ENCODE data around the gene LMOD3.

Gene LMOD3

DNA sequence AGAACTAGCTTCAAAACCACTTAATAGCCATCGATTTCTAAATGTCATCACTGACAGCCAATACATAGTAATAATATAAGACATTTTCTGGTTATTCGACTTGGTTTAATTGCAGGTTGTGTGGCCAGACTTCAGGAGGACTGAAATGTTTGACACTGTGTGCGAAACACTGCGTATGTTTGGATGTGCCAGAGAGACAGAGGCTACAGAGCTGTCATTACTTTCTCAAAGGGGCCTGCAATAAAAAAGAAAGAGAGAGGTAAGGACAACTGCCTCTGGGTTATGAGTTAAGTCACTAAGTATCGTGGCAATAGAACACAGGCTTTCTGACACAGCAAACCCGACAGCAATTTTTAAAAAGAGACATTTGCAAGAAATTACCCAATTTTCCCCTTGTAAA lies 882 bp downstream of the LMOD3 start:
- DNase-seq, result no peak

DNA sequence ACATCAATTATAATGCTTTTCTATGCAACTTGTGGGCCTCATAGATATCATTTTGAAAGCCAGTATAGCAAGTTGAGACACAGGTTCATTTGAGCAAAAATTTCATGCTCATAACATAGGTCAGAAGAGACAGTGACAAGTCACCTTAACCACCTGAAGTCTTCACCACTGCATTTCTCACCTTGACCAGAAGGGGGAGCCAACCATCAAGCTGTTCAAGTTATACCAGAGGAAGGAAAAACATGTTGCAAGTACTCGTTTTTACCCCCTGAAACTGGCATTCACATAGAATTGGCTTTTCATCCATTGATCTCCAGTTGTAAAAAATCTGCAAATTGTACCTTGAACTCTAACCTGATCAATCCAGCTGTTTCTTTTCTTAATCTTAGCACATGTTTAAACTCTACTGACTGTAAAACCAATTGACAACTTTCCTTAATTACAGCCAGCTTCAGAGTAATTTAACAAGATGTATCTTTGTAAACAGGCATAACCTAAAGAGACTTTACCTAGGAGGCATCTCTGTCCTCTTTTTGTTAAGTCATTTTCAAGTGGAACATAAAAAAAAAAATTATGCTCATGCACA lies 1.4 kb downstream of the LMOD3 start:
- peak; percentile 51 to 64 for DNase-seq

DNA sequence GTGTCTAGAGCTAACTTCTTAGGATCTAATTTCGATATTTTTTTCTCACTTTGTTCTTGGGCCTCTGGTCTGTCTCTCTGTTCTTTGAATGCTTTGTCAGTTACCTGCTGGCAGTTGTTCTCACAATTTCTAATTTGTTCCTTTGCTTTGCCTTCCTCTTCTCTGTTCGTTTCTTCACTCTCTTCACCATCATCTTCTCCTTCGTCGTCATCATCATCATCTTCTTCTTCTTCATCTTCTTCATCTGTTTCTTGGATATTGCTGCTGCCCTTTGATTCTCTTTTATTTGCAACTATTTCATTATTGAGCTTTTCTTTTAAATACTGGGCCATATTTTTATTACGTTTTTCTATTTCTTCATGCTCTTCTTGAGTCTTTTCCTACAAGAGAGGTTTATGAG lies 2.7 kb downstream of the LMOD3 start:
- DNase-seq, result no peak

DNA sequence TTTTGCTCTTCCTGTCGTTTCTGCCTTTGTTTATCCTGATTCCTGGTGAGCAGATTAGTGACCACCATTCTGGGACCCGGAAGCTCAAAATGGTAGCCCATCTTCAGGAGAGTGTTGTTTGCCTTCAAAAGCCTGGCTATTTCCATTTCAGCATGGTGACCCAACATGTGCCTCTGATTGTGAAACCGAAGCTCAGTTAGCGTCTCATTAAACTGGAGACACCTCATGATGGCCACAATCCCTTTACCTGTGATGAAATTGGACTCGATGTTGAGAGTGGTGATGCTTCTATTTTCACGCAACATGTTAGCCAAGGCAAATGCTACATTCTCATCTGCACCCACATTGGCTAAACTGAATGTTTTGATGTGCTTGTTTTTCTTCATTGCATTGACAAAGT lies 3.3 kb downstream of the LMOD3 start:
- no peak for DNase-seq

DNA sequence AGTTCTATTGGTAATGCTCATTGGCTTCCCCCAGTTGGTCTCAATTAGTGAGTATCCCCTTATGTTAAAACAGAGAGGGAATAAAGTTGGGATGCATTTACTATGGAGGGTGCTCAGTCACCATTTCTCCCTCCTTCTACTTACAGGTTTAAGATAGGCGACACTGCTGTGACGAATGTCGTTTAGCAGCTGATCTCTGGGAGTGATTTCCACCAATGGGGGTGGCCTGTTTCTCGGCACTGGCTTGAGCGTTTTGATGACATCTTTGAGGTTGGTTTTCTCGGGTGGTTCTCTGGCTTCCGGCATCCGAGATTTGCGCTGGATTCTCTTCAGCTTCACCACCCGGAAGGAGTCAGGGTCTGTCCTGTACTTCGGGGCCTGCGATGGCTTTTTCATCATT lies 3.8 kb downstream of the LMOD3 start:
- no peak for DNase-seq

DNA sequence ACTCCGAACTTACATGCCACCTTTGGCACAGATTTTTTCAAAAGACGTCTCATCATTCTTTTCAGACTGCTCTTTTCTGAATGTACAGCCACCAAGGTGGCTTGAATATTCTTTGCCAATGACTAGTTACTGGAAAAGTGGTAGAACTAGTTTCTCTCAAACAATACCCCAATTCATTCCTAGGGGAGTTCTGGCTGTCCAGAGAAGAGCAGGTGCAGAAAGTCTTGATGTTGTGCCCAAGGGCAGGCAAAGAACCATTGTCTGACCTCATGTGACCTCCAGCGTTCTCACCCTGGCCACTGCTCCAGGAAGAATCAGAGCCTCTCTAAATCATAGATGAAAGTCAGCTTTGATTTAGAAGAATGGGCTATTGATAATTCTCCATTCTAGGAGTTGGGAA lies 5.5 kb downstream of the LMOD3 start:
- DNase-seq, result peak; percentile 67 to 88

DNA sequence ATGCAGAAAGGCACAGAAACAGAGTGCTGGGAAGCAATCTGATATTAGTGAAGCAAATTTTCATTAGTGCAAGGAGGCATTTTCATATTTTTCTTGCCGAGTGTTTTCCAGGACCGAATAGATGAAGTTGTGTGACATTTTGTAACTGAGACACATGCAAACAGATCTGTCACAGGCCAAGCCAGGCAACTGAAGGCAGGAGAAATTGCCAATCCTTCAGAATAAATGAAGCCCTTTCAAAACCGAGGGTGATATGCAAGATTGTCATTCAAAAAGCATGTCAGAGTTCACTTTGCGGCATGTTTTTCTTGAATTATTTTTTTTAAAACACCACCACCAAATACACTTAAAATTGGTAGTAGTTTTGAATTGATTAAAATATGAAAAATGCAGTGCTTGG lies 6.2 kb downstream of the LMOD3 start:
- peak; percentile 10 to 49 for DNase-seq

DNA sequence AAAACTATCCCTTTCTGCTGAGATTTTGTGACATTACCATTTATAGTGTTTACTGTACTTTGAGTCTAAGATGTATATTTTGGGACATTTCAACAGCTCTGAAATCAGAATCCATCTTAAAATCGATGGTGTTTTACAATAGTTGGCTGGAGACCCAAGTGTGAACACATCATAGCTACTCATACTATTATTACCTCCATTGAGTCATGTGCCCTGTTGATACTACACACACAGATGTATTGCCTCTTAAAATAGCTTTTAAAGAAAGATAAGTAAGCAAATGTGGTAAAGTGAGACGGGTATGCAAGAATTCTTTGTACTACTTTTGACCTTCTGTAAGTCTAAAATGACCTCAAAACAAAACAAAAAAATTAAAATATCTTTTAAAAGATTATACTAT lies 6.7 kb downstream of the LMOD3 start:
- no peak for DNase-seq

DNA sequence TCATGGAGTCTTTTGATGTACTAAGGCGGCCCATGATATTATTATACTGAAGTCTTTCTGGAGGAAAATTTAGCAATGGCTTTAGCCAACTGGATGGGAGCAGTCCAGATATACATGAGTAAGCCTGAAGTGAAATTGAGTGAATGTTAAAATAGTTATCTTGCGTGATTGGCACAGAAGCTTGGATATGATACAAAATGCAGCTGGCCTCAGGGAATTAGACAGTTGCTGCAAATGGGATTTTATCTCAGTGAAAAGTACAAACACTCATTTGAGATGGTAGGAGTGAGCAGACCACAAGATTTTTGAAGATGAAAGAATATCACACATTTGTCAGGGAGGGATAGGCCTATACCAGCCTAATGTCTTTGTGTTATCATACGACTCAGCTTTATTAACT lies 8.9 kb downstream of the LMOD3 start:
- no peak for DNase-seq

DNA sequence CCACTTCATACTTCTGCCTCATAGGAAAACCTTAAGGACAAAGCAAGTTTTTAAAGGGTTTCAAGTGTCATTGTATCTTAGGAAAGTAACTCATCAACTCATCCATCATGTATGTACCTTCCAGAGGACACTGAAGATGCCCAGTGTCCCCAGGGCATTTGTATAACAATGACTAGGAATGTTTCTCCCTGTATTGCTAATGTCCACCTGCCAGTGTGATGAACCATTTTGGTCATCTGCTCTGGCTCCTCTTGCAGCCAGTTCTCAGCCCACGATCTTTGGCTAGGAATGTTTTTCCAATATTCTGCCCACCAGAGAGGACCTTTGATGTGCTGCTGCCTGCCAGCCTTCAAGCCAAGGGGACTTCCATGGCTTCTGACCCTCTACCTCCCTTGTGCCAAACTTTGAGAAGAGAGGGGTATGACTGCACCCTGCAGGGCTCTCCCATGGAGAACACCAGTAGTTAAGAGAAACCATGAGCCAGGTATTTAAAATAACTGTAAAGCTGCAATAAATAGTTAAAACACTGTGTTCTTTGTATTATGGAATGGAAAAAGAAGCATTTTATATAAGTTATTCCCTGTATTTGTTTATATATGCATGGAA lies 11.4 kb downstream of the LMOD3 start:
- no peak for DNase-seq

DNA sequence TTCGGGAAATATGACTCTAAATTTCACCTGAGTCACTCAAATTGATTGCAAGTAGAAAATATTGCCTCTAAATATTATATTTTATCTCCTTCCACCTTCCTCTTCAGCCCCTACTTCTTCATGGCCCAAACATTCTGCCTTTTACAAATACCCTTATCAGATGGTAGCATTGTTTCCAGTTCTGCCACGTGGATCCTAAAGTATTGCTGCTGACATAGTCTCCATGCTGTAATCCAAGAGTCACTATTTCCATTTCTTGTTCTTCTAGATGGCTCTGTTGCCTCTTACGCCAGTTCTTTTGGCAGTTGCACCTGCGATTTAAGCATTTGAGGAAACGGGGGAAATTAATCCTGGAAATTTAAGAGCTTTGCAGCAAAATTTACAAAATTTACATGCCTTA lies 13.6 kb downstream of the LMOD3 start:
- DNase-seq, result no peak

DNA sequence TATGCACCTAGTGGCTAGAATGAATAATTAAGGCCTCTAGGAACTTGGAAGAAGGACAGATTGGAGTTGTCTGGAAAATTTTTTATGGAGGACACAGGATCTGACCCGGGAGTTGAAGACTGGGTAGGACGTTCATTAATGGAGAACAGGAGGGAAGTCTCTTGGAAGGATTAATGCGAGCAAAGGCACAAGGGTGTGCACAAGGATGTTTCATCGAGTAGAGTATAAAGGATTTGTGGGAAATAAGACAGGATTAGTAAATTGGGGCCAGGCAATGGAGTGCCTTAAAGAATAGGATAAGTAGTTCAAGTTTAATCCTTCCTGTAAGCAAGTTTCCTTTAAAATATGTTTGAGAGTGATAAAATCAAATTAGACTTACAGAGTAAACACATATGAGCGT lies 14.6 kb downstream of the LMOD3 start:
- DNase-seq, result no peak

DNA sequence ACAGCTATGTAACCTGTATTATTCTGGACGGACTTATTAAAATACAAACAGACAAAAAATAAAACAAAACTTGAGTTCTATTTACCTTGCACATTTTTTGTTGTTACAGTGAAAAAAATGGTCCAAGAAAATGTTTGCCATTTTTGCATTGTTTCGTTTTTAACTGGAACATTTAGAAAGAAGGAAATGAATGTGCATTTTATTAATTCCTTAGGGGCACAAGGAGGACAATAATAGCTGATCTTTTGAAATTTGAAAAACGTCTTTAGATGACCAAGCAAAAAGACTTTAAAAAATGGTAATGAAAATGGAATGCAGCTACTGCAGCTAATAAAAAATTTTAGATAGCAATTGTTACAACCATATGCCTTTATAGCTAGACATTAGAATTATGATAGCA lies 17.1 kb downstream of the LMOD3 start:
- DNase-seq, result no peak

DNA sequence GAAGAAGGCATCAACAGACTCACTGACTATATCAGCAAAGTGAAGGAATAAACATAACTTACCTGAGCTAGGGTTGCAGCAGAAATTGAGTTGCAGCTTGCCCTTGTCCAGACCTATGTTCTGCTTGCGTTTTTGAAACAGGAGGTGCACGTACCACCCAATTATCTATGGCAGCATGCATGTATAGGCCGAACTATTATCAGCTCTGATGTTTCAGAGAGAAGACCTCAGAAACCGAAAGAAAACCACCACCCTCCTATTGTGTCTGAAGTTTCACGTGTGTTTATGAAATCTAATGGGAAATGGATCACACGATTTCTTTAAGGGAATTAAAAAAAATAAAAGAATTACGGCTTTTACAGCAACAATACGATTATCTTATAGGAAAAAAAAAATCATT lies 17.8 kb downstream of the LMOD3 start:
- DNase-seq, result no peak

DNA sequence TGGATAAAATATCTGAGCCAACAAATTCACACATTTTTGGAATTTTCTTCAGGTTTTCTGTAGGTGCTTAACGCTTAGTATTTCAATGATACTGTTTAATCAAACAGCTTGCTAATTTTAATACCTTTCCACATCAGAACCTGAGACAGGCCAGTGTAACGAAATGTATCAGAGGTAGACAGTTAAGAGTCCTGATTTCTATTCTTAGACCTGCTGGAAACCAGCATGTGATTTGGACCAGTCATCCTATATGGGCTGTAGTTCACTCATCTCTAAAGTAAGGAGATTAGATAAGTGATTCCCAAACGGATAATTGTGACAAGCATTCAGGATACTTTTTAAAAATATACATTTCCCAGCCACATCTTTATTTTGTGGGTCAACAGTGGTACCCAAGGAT lies 19.3 kb downstream of the LMOD3 start:
- no peak for DNase-seq

DNA sequence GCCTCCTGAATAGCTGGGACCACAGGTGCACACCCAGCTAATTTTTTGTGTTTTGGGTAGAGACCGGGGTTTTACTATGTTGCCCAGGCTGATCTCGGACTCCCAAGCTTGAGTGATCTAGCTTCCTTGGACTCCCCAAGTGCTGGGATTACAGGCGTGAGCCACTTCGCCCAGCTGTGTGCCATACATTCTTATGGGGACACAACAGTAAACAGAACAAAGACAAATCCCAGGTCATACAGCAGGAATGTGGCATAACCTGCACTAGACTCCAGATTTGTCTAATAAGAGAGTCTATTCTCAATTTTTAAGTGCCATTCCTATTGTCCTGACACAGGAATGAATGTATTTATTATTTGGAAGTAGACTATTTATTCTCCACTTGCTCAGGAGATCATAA lies 20.0 kb downstream of the LMOD3 start:
- no peak for DNase-seq

DNA sequence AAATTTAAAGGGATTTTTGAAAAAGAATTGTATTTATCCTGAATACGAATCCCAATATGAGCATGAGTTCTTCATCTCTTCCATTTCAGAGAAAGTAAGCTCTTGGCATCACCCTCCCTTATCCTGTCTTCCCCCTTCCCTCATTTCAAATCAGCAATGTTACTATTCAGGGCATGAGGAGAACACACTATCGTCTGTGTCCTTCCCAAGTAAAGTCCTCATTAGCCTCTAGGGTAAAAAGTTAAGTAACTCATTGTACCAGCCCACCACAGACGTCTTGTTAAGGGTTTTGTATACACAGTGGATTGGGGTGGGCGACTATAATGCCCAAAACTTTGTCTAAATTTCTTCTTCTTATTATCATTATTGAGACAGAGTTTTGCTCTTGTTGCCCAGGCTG lies 22.8 kb downstream of the LMOD3 start:
- no peak for DNase-seq

DNA sequence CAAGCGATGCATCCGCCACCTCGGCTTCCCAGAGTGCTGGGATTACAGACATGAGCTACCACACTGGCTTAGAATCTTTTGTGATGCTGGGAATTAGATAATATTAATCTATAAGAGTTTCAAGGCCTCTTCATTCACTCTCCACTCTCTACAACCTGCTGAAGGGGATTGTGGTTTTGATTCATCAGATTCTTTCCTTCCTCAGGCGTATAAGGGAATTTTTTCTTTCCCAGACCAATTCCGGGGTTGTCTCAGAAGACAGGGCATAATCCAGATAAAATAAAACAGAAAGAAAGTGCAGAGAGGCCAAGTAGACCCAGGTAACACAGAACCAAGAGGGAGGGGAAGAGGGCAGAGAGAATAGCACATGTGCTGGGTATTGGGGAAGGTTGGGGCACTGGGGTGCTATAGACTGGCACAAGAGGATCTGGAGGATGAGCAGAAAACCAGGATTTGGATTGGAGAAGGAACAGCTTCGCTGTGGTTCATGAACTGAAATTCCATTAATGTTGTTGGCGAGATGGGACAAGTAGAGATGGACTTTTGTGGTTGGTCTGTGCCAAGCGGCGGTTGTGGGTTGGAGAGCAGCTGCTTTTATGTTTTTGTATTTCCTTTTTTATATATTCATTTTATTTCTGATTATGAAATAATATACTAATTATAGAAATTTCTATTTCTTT lies 24.8 kb downstream of the LMOD3 start:
- DNase-seq, result no peak

DNA sequence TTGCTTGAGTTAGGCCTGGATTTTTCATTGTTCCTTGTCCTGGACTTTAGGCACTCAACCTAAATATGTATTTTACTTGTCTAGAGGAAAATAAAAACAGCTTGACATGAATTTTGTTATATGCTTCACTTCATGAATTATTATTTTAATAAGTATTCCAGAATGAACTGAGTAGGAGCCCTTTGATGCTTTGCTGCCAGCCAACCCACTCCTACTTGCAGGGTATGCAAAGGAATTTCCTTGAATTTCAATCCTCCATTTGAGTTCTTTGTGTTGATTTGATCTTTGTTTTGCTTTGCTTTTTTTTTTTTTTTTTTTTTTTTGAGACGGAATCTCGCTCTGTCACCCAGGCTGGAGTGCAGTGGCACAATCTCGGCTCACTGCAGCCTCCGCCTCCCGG lies 26.1 kb downstream of the LMOD3 start:
- DNase-seq, result no peak

DNA sequence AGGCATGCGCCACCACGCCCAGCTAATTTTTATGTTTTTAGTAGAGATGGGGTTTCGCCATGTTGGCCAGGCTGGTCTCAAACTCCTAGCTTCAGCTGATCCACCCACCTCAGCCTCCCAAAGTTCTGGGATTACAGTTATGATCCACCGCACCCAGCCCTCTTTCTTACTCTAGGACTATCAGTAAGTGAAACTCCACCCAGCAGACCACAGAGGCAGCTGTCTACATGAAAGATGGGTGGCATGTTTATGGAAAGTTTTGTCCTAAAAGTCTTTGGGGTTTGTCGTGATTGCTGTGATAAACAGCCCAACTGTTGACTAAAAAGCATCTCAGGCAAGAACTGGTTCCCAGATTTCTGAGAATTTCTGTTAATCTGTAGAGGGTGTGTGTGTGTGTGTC lies 26.8 kb downstream of the LMOD3 start:
- DNase-seq, result no peak

DNA sequence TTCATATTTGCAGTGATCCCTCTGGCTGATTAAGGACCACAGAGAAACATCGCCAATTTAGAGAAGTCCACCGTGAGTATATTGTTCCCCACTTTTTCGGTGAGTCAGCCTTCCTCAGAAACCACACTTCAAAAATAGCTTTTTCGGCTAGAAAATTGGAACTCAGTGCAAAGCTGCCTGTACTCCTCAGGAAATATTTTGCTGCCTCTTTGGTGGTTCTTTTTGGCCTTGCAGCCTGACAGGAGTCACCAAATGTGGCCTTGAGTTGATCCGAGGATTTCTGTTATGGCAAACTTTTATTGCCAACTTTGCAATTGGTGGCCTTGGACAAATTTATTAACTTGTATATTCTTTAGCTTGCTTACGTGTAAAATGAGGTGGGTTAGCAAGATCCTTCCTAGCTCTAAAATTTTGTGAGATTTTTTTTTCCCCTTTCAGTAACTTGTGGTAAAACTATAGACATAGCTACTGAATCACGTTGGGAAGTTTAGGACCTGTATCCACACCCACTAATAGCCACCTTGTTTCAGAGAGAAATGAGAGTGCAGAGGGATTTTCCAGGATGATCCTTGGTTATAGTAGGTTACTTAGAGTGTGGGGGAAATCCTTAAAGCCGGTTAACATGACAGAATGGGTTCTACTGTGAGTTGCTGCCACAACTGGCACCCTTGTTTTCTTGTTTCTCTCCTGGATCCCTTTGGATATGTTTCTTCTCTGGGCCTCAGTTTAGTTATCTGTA lies 27.8 kb downstream of the LMOD3 start:
- peak in 1 of 2 donors; percentile 34 for DNase-seq

DNA sequence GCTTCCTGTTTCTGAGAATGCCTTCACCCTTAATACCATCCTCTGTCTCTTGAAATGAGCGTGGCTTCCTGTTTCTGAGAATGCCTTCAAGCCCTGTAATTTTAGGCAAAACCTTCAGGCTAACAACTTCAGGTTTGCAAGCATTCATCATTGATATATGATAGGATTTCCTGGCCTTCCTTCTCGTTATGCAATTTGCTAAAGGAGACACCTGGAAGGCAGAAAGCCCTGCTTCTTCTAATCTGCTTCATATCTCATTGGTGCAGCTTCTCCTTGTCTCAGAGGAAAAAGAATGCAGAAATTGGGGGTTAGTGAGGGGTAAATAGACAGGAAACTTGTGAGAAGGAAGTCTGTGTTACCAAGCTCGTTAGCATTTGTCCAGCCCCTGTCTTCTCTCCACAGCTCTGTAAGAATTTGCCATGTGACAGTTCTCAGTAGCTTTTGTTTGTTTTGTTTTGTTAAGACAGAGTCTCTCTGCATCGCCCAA lies 30.3 kb downstream of the LMOD3 start:
- DNase-seq, result peak; percentile 22 to 70

DNA sequence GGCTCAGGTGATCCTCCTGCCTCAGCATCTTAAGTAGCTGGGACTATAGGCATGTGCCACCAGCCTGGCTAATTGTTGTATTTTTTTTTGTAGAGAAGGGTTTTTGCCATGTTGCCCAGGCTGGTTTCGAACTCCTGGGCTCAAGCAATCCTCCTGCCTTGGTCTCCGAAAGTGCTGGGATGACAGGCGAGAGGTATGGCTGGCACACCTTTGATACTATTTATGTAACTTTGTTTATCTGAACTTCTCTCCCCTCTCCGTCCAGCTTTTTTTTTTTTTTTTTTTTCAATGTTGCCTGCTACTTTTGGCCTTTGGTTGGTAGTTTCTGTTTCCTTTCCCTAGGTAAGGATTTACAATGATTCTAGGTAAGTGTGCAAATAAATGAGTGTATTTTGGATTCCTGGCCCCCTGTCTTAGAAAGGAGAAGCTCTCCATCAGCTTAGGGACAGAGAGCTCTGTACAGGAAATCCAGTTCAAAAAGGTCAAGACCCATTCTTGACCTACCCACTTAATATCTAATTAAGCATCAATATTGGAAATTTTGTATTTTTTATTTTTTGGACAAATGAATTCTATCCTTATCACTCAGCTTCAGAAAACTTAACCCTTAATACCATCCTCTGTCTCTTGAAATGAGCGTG lies 30.9 kb downstream of the LMOD3 start:
- no peak for DNase-seq
